WTC11 (cell line): ENCODE results near the gene GPATCH2. TPM values are rescaled to one million over a fixed set of nuclear protein-coding genes. Genes with fewer than 3 reads are reported as not detected.

Experiments
- ATAC-seq: fragments of 200-7000 bp; cut with Tn5 transposase; 2 replicates; pipeline ENCODE4 v1.10.0; 2021; ENCODE audit warnings: mild to moderate bottlenecking, moderate library complexity
- CTCF ChIA-PET: fragments of 300-600 bp; sonication (Branson Sonifier 250); formaldehyde crosslinking; loops from one replicate; lab custom pipeline; 2021; ENCODE audit warnings: antibody characterized with exemption; lab: Charles Lee
- POLR2A ChIA-PET: fragments of 350-600 bp; sonication (Branson Sonifier 250); formaldehyde crosslinking; loops from one replicate; lab custom pipeline; 2021; ENCODE audit warnings: antibody characterized with exemption; lab: Charles Lee
- DNase-seq: peaks from one replicate; pipeline ENCODE4 v3.0.0; 2021; ENCODE audit warnings: low spot score
- H3K27ac Mint-ChIP-seq: 2 replicates; pipeline ENCODE4 v1.8.0; 2021; ENCODE audit warnings: mixed read lengths
- H3K27me3 Mint-ChIP-seq: 2 replicates; pipeline ENCODE4 v1.8.0; 2021; ENCODE audit warnings: low read depth, mild to moderate bottlenecking, moderate library complexity, mixed read lengths
- H3K36me3 Mint-ChIP-seq: 2 replicates; pipeline ENCODE4 v1.8.0; 2021; ENCODE audit warnings: mixed read lengths
- H3K4me1 Mint-ChIP-seq: 2 replicates; pipeline ENCODE4 v1.8.0; 2022; ENCODE audit warnings: mixed read lengths
- H3K4me3 Mint-ChIP-seq: 2 replicates; pipeline ENCODE4 v1.8.0; 2021; ENCODE audit warnings: mild to moderate bottlenecking, moderate library complexity, mixed read lengths
- H3K9me3 Mint-ChIP-seq: 2 replicates; pipeline ENCODE4 v1.8.0; 2021; ENCODE audit warnings: mixed read lengths
- CREB1 ChIP-seq: sonication (generic); formaldehyde crosslinking; IDR thresholded peaks from 2 replicates; pipeline ENCODE4 v1.8.0; 2023; ENCODE audit warnings: mild to moderate bottlenecking, missing genetic modification reagents
- ERG ChIP-seq: fragments of 250-450 bp; sonication (Bioruptor Pico); IDR thresholded peaks from 2 replicates; pipeline ENCODE4 v1.8.0; 2021; ENCODE audit warnings: mild to moderate bottlenecking
- FOXJ3 ChIP-seq: sonication (generic); formaldehyde crosslinking; IDR thresholded peaks from 2 replicates; pipeline ENCODE4 v1.9.0; 2021; ENCODE audit warnings: missing genetic modification reagents, mild to moderate bottlenecking, borderline replicate concordance
- GABPB1 ChIP-seq: sonication (generic); formaldehyde crosslinking; IDR thresholded peaks from 2 replicates; pipeline ENCODE4 v1.8.1; 2023; ENCODE audit warnings: mild to moderate bottlenecking, missing genetic modification reagents
- IRF2 ChIP-seq: sonication (generic); formaldehyde crosslinking; IDR thresholded peaks from 2 replicates; pipeline ENCODE4 v1.8.0; 2022; ENCODE audit warnings: low read depth, missing genetic modification reagents, borderline replicate concordance
- NFE2L1 ChIP-seq: sonication (generic); formaldehyde crosslinking; IDR thresholded peaks from 2 replicates; pipeline ENCODE4 v1.8.1; 2023; ENCODE audit warnings: missing genetic modification reagents
- RELA ChIP-seq: sonication (generic); formaldehyde crosslinking; IDR thresholded peaks from 2 replicates; pipeline ENCODE4 v1.8.1; 2022; ENCODE audit warnings: missing genetic modification reagents, mild to moderate bottlenecking, borderline replicate concordance
- TEAD4 ChIP-seq: sonication (generic); formaldehyde crosslinking; IDR thresholded peaks from 2 replicates; pipeline ENCODE4 v1.8.0; 2022; ENCODE audit warnings: mild to moderate bottlenecking, missing genetic modification reagents
- ZNF317 ChIP-seq: sonication (generic); formaldehyde crosslinking; IDR thresholded peaks from 2 replicates; pipeline ENCODE4 v1.8.1; 2023; ENCODE audit warnings: low read depth, mild to moderate bottlenecking, moderate library complexity, missing genetic modification reagents, borderline replicate concordance
- ZNF423 ChIP-seq: fragments of 250-450 bp; sonication (Bioruptor Pico); IDR thresholded peaks from 2 replicates; pipeline ENCODE4 v2.1.2; 2022; ENCODE audit warnings: mild to moderate bottlenecking, moderate library complexity
- total RNA-seq: library from RNA; stranded (reverse); gene quantifications from 3 replicates; pipeline ENCODE4 v1.2.3, GENCODE V29; 2021
- TF ChIP-seq, protein P1 (sequence below): sonication (generic); formaldehyde crosslinking; IDR thresholded peaks from 2 replicates; pipeline ENCODE4 v1.8.0; 2022; ENCODE audit warnings: mild to moderate bottlenecking, missing genetic modification reagents
- TF ChIP-seq, protein P2 (sequence below): sonication (generic); formaldehyde crosslinking; IDR thresholded peaks from 2 replicates; pipeline ENCODE4 v1.8.1; 2022; ENCODE audit warnings: mild to moderate bottlenecking, missing genetic modification reagents, moderate library complexity, borderline replicate concordance
- TF ChIP-seq, protein P3 (sequence below): sonication (generic); formaldehyde crosslinking; IDR thresholded peaks from 2 replicates; pipeline ENCODE4 v1.8.0; 2022; ENCODE audit warnings: mild to moderate bottlenecking, missing genetic modification reagents
- TF ChIP-seq, protein P4 (sequence below): sonication (generic); formaldehyde crosslinking; IDR thresholded peaks from 2 replicates; pipeline ENCODE4 v1.8.1; 2022; ENCODE audit warnings: missing genetic modification reagents, borderline replicate concordance
- TF ChIP-seq, protein P5 (sequence below): fragments of 250-450 bp; sonication (Bioruptor Pico); IDR thresholded peaks from 2 replicates; pipeline ENCODE4 v1.9.0; 2021; ENCODE audit warnings: mild to moderate bottlenecking
- TF ChIP-seq, protein P6 (sequence below): sonication (generic); formaldehyde crosslinking; conservative IDR thresholded peaks from 2 replicates; pipeline ENCODE4 v1.8.1; 2022; ENCODE audit warnings: mild to moderate bottlenecking, missing genetic modification reagents
- TF ChIP-seq, protein P7 (sequence below): fragments of 250-450 bp; sonication (Bioruptor Pico); IDR thresholded peaks from 2 replicates; pipeline ENCODE4 v2.1.2; 2022; ENCODE audit warnings: mild to moderate bottlenecking, moderate library complexity
- TF ChIP-seq, protein P8 (sequence below): sonication (generic); formaldehyde crosslinking; IDR thresholded peaks from 2 replicates; pipeline ENCODE4 v1.8.1; 2023; ENCODE audit warnings: mild to moderate bottlenecking, moderate library complexity, missing genetic modification reagents

GPATCH2 gene
- total RNA-seq, 1 experiment from 2014 or later, result 11.5 TPM

DNA sequence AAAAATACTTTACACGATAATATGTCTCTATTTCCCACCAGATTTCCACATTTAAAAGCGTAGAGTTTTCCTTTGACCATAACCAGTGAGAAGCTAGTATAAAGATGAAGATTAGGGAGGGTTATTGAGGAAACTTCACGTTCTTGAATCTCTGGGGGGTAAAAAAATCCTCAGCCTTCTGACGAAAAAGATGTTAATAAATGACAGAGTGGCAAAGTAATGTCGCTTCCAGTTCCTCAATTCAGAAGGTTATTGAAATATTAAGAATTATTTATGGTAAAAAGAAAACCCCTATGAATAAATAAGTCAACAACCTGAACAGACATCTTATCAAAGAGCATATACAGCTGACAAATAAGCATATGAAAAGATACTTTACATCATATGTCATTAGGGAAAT lies 241.0 kb downstream of the GPATCH2 start:
- H3K4me1 Mint-ChIP-seq, result no peaks in the 10 kb centered on the region
- CTCF ChIA-PET, result no interaction called here
- no peak for DNase-seq
- TF ChIP-seq, protein P1, sequence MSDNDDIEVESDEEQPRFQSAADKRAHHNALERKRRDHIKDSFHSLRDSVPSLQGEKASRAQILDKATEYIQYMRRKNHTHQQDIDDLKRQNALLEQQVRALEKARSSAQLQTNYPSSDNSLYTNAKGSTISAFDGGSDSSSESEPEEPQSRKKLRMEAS (CRISPR knock-in tag), result no peak
- TF ChIP-seq IRF2 (CRISPR knock-in tag) (no peak), TEAD4 (CRISPR knock-in tag) (no peak), ERG (CRISPR knock-in tag) (no peak), ZNF423 (no peak), GABPB1 (CRISPR knock-in tag) (no peak), RELA (CRISPR knock-in tag) (no peak), ZNF317 (CRISPR knock-in tag) (no peak), FOXJ3 (CRISPR knock-in tag) (no peak), NFE2L1 (no peak), CREB1 (no peak)
- TF ChIP-seq, protein P2, sequence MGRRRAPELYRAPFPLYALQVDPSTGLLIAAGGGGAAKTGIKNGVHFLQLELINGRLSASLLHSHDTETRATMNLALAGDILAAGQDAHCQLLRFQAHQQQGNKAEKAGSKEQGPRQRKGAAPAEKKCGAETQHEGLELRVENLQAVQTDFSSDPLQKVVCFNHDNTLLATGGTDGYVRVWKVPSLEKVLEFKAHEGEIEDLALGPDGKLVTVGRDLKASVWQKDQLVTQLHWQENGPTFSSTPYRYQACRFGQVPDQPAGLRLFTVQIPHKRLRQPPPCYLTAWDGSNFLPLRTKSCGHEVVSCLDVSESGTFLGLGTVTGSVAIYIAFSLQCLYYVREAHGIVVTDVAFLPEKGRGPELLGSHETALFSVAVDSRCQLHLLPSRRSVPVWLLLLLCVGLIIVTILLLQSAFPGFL, result no peak
- TF ChIP-seq, protein P3, sequence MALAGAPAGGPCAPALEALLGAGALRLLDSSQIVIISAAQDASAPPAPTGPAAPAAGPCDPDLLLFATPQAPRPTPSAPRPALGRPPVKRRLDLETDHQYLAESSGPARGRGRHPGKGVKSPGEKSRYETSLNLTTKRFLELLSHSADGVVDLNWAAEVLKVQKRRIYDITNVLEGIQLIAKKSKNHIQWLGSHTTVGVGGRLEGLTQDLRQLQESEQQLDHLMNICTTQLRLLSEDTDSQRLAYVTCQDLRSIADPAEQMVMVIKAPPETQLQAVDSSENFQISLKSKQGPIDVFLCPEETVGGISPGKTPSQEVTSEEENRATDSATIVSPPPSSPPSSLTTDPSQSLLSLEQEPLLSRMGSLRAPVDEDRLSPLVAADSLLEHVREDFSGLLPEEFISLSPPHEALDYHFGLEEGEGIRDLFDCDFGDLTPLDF (CRISPR knock-in tag), result no peak
- TF ChIP-seq, protein P4, sequence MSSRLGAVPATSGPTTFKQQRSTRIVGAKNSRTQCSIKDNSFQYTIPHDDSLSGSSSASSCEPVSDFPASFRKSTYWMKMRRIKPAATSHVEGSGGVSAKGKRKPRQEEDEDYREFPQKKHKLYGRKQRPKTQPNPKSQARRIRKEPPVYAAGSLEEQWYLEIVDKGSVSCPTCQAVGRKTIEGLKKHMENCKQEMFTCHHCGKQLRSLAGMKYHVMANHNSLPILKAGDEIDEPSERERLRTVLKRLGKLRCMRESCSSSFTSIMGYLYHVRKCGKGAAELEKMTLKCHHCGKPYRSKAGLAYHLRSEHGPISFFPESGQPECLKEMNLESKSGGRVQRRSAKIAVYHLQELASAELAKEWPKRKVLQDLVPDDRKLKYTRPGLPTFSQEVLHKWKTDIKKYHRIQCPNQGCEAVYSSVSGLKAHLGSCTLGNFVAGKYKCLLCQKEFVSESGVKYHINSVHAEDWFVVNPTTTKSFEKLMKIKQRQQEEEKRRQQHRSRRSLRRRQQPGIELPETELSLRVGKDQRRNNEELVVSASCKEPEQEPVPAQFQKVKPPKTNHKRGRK (CRISPR knock-in tag), result no peak
- TF ChIP-seq, protein P5, sequence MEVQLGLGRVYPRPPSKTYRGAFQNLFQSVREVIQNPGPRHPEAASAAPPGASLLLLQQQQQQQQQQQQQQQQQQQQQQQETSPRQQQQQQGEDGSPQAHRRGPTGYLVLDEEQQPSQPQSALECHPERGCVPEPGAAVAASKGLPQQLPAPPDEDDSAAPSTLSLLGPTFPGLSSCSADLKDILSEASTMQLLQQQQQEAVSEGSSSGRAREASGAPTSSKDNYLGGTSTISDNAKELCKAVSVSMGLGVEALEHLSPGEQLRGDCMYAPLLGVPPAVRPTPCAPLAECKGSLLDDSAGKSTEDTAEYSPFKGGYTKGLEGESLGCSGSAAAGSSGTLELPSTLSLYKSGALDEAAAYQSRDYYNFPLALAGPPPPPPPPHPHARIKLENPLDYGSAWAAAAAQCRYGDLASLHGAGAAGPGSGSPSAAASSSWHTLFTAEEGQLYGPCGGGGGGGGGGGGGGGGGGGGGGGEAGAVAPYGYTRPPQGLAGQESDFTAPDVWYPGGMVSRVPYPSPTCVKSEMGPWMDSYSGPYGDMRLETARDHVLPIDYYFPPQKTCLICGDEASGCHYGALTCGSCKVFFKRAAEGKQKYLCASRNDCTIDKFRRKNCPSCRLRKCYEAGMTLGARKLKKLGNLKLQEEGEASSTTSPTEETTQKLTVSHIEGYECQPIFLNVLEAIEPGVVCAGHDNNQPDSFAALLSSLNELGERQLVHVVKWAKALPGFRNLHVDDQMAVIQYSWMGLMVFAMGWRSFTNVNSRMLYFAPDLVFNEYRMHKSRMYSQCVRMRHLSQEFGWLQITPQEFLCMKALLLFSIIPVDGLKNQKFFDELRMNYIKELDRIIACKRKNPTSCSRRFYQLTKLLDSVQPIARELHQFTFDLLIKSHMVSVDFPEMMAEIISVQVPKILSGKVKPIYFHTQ (CRISPR knock-in tag), result no peak
- TF ChIP-seq, protein P6, sequence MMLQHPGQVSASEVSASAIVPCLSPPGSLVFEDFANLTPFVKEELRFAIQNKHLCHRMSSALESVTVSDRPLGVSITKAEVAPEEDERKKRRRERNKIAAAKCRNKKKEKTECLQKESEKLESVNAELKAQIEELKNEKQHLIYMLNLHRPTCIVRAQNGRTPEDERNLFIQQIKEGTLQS (CRISPR knock-in tag), result no peak
- TF ChIP-seq, protein P7, sequence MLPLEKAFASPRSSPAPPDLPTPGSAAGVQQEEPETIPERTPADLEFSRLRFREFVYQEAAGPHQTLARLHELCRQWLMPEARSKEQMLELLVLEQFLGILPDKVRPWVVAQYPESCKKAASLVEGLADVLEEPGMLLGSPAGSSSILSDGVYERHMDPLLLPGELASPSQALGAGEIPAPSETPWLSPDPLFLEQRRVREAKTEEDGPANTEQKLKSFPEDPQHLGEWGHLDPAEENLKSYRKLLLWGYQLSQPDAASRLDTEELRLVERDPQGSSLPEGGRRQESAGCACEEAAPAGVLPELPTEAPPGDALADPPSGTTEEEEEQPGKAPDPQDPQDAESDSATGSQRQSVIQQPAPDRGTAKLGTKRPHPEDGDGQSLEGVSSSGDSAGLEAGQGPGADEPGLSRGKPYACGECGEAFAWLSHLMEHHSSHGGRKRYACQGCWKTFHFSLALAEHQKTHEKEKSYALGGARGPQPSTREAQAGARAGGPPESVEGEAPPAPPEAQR (CRISPR knock-in tag), result no peak
- TF ChIP-seq, protein P8, sequence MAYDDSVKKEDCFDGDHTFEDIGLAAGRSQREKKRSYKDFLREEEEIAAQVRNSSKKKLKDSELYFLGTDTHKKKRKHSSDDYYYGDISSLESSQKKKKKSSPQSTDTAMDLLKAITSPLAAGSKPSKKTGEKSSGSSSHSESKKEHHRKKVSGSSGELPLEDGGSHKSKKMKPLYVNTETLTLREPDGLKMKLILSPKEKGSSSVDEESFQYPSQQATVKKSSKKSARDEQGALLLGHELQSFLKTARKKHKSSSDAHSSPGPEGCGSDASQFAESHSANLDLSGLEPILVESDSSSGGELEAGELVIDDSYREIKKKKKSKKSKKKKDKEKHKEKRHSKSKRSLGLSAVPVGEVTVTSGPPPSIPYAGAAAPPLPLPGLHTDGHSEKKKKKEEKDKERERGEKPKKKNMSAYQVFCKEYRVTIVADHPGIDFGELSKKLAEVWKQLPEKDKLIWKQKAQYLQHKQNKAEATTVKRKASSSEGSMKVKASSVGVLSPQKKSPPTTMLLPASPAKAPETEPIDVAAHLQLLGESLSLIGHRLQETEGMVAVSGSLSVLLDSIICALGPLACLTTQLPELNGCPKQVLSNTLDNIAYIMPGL (CRISPR knock-in tag), result no peak
- H3K4me3 Mint-ChIP-seq, result no peak overlapping the region
- no peak for ATAC-seq
- POLR2A ChIA-PET, result interaction anchor here (0.6 kb wide), 1 partner anchor 979 kb away, joined by 15 read pairs; no protein-coding TSS in a partner anchor
- no peaks in the 10 kb centered on the region for H3K36me3 Mint-ChIP-seq
- H3K9me3 Mint-ChIP-seq, result peaks cover 5% of the 10 kb centered on the region; the same call in 1 of the 2 replicates
- H3K27me3 Mint-ChIP-seq, result peaks cover 20% of the 10 kb centered on the region
- no peak overlapping the region for H3K27ac Mint-ChIP-seq
